Thoracic aorta (tissue), 2 donors: ENCODE results near the gene YEATS4. TPM values are rescaled to one million over a fixed set of nuclear protein-coding genes. Genes with fewer than 3 reads are reported as not detected.

ENCODE experiments used
- ATAC-seq: fragments of 150-250 bp; one replicate; pipeline ENCODE4 v1.8.0; 2017; ENCODE audit warnings: low read depth; ENCODE audit not compliant: insufficient number of reproducible peaks, low FRiP score
- DNase-seq: peaks from one replicate; pipeline ENCODE4 v3.0.0-alpha.2; 2020; ENCODE audit warnings: low spot score
- H3K27ac ChIP-seq, 2 donors: fragments of 200-600 bp; sonication (generic); 1 replicate in 1 of 2; 2 replicates in 1 of 2; pipeline ENCODE4 v1.5.1; 2016; ENCODE audit warnings: mild to moderate bottlenecking in 2 of 2, moderate library complexity in 2 of 2
- H3K27me3 ChIP-seq: fragments of 200-600 bp; sonication (generic); replicated peaks from 2 replicates; pipeline ENCODE4 v1.6.0; 2016; ENCODE audit warnings: mild to moderate bottlenecking; ENCODE audit not compliant: insufficient read depth
- H3K36me3 ChIP-seq: fragments of 200-600 bp; sonication (generic); one replicate; pipeline ENCODE4 v1.5.1; 2016
- H3K4me1 ChIP-seq, 2 donors: fragments of 200-600 bp; sonication (generic); 1 replicate in 1 of 2; 2 replicates in 1 of 2; pipeline versions ENCODE4 v1.5.1 to v1.6.0; 2016; ENCODE audit warnings: low read depth in 2 of 2, mild to moderate bottlenecking in 1 of 2; ENCODE audit not compliant: control insufficient read depth in 1 of 2
- H3K4me3 ChIP-seq: fragments of 200-600 bp; sonication (generic); 2 replicates; pipeline ENCODE4 v1.5.1; 2016; ENCODE audit warnings: mild to moderate bottlenecking
- H3K9me3 ChIP-seq: fragments of 200-600 bp; sonication (generic); 2 replicates; pipeline ENCODE4 v1.5.1; 2016
- total RNA-seq, 2 donors: library from RNA; depleted of rRNA; stranded (reverse); fragments of >200 nt; gene quantifications; one replicate each; pipeline versions ENCODE4 v1.1.0 to v1.2.3, GENCODE V29; 2016
- TF ChIP-seq, protein P1 (sequence below): fragments of 200-600 bp; sonication (generic); IDR thresholded peaks from one replicate; pipeline ENCODE4 v1.5.1; 2019; ENCODE audit warnings: antibody characterized with exemption

YEATS4 gene
- total RNA-seq, 2 donors from 2014 or later: 5.7 to 9.7 TPM

DNA sequence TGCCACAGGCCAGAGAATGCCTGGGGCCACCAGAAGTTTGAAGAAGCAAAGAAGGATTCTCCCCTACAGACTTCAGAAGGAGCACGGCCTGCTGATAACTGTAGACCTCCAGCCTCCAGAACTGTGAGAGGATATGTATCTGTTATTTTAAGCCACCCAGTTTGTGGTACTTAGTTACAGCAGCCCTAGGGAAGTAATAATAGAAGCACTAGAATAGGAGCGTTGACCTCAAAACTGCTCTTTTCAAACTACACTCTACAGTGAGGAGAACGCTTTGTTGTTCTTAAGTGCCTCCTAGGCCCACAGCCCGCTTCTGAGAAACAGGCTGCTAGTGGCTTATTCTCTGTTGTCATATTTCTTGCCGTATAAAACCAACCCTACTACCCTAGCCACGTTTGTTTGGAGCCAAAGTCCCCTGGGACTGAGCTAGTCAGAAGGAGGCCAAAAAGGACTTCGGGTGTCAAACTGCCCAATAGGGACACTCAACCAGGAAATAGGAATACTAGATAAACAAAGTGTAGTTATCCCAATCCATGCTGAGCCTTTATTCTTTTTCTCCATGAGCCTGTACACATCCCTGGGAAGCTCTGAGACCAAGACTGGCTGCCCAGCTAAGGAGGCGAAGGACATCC is 72.2 kb downstream of the YEATS4 start:
- ATAC-seq (no peak), DNase-seq (no peak)
- Histone ChIP-seq H3K9me3 (no peaks in the 10 kb centered on the region), H3K4me3 (peak overlapping the region; percentile 46), H3K27ac (peak overlapping the region; percentile 58 to 67), H3K36me3 (no peaks in the 10 kb centered on the region), H3K4me1 (peaks cover 20 to 40% of the 10 kb centered on the region in 2 donors), H3K27me3 (no peaks in the 10 kb centered on the region)
- TF ChIP-seq, protein P1, sequence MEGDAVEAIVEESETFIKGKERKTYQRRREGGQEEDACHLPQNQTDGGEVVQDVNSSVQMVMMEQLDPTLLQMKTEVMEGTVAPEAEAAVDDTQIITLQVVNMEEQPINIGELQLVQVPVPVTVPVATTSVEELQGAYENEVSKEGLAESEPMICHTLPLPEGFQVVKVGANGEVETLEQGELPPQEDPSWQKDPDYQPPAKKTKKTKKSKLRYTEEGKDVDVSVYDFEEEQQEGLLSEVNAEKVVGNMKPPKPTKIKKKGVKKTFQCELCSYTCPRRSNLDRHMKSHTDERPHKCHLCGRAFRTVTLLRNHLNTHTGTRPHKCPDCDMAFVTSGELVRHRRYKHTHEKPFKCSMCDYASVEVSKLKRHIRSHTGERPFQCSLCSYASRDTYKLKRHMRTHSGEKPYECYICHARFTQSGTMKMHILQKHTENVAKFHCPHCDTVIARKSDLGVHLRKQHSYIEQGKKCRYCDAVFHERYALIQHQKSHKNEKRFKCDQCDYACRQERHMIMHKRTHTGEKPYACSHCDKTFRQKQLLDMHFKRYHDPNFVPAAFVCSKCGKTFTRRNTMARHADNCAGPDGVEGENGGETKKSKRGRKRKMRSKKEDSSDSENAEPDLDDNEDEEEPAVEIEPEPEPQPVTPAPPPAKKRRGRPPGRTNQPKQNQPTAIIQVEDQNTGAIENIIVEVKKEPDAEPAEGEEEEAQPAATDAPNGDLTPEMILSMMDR: no peak

- H3K27me3 ChIP-seq: no peaks in the 10 kb centered on the region
- no peak overlapping the region for H3K4me3 ChIP-seq
- H3K9me3 ChIP-seq: no peaks in the 10 kb centered on the region
- DNase-seq (no peak), ATAC-seq (no peak)
- no peak overlapping the region for H3K27ac ChIP-seq
- no peaks in the 10 kb centered on the region for H3K36me3 ChIP-seq
- H3K4me1 ChIP-seq: peaks cover 20 to 41% of the 10 kb centered on the region in 2 donors
- TF ChIP-seq, protein P1: no peak
Measured at GRCh38 chr12:69433653-69434052, 74.1 kb downstream of the YEATS4 start.

DNA sequence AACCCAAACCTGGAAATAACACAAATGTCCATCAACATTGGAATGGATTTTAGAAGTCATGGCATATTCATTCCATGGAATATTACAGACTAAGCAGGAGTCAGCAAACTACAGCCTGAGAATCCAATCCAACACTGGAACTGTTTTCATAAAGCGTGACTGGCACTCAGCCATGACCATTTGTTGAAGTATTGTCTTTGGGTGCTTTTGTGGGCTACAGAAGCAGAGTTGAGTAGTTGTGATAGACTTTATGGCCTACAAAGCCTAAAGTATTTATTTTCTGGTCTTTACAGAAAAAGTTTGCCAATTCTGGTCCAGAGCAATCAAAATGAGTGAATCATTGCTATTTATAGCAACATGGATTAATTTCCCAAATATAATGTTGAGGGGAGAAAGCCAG is 76.1 kb downstream of the YEATS4 start:
- Histone ChIP-seq H3K4me1 (peaks cover 17 to 35% of the 10 kb centered on the region in 2 donors), H3K36me3 (no peaks in the 10 kb centered on the region), H3K27ac (peak overlapping the region; percentile 48 to 71), H3K9me3 (no peaks in the 10 kb centered on the region), H3K4me3 (no peak overlapping the region), H3K27me3 (no peaks in the 10 kb centered on the region)
- no peak for DNase-seq
- peak; percentile 77 for ATAC-seq
- TF ChIP-seq, protein P1: no peak

- ATAC-seq (no peak), DNase-seq (no peak)
- Histone ChIP-seq H3K9me3 (no peaks in the 10 kb centered on the region), H3K27ac (no peak overlapping the region), H3K4me1 (peaks cover 9 to 20% of the 10 kb centered on the region in 2 donors), H3K4me3 (no peak overlapping the region), H3K27me3 (no peaks in the 10 kb centered on the region), H3K36me3 (no peaks in the 10 kb centered on the region)
- TF ChIP-seq, protein P1: no peak
Measured at GRCh38 chr12:69437073-69437472, 77.5 kb downstream of the YEATS4 start.

- TF ChIP-seq, protein P1: no peak
- H3K27ac ChIP-seq: no peak overlapping the region
- H3K27me3 ChIP-seq: no peaks in the 10 kb centered on the region
- no peaks in the 10 kb centered on the region for H3K9me3 ChIP-seq
- DNase-seq: no peak
- H3K4me1 ChIP-seq: peaks cover 9 to 20% of the 10 kb centered on the region in 2 donors
- H3K36me3 ChIP-seq: no peaks in the 10 kb centered on the region
- H3K4me3 ChIP-seq: no peak overlapping the region
- ATAC-seq: no peak
Measured at GRCh38 chr12:69438539-69438938, 79.0 kb downstream of the YEATS4 start.
